ENCODE measurements around the gene DNTT. TPM values are rescaled to one million over a fixed set of nuclear protein-coding genes. Genes with fewer than 3 reads are reported as not detected.

DNTT gene
- polyA plus RNA-seq, 3 donors, result not detected

Other genes starting within 250 kb of the DNTT start
- gene ZNF518A, start 174.1 kb upstream of the DNTT start, polyA plus RNA-seq, result 1 to 10 TPM; 3.3 to 3.6 (median 3.3) TPM
- 1 to 10 TPM; 1.0 to 8.0 (median 2.9) TPM for gene BLNK, start 32.9 kb upstream of the DNTT start, polyA plus RNA-seq
- not detected for gene OPALIN, start 54.6 kb downstream of the DNTT start, polyA plus RNA-seq
- gene TLL2, start 209.5 kb downstream of the DNTT start, polyA plus RNA-seq, result under 1 TPM in 2 of 3 donors, not detected in 1; 0.09 to 0.32 TPM